ENCODE measurements around the gene DDAH2.
A peak's percentile ranks its signal among the peaks of the same experiment; 100 is the strongest.

Gene DDAH2

DNA sequence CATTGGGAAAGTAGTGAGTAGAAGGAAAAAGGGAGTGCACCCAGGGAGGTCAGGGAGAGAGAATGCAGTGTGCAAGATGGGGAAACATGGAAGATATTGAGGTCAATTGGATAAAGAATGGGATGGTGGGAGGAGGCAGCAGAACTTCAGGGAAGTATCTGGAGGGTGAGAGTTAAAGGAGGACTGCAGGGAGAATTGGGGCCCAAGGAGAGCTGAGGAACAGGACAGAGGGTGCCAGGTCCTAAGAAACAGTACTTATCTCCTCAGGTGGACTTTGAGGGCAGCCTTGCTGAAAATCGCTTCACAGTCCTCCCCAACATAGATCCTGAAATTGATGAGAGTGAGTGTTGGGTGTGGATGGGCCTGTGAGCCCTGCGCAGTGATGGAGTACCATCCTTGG lies 29.2 kb upstream of the DDAH2 start:
- DNase-seq, result no peak

- DNase-seq, result no peak
These were observed 23.7 kb upstream of the DDAH2 start for GRCh38 chr6:31752739-31753319.

- DNase-seq, result no peak
These were observed 21.4 kb upstream of the DDAH2 start for GRCh38 chr6:31750411-31751022.

DNA sequence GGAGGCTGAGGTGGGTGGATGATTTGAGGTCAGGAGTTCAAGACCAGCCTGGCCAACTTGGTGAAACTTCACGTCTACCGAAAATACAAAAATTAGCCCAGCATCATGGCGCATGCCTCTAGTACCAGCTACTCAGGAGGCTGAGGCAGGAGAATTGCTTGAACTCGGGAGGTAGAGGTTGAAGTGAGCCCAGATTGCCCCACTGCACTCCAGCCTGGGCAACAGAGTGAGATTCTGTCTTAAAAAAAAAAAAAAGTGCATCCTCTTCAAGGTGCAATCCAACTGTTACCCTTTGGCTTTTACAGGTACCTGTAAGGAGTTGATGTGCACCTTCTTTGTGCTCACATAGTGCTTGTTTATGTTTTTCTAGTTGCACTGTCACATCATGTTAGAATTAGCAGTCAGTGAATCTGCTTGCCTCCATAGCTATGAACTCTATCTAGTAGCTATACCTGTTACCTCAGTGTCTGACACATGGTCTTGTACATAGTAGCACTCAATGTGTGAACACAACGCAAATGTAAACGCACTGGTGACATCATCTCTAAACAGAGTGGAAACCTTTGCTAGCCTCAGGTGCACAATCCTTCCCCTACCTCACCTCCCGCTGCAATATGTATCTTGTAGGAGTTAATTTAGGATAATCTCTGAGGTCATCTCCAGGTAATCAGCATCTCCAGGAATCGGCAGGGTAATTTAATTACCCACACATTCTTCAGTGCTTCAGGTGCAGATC lies 20.4 kb upstream of the DDAH2 start:
- DNase-seq, result no peak

DNA sequence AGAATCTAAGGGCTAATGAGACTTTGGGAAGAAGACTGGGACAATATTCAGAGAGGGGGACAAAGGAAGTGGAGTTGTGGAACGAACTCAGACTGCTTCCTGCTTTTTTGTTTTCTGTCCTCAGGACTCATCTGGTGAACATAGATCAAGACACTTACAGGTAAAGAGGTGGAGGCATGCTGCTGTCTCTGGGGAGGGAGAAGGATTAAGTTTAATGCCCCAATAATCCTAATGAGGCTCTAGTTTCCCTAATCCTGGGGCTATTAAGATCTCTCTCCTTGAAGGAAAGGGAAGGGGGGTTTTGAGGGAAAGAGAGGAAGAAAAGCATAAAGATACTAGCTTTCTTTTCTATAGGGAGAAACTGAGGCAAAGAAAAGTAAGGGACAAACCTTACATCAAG lies 15.3 kb upstream of the DDAH2 start:
- DNase-seq, result no peak

DNA sequence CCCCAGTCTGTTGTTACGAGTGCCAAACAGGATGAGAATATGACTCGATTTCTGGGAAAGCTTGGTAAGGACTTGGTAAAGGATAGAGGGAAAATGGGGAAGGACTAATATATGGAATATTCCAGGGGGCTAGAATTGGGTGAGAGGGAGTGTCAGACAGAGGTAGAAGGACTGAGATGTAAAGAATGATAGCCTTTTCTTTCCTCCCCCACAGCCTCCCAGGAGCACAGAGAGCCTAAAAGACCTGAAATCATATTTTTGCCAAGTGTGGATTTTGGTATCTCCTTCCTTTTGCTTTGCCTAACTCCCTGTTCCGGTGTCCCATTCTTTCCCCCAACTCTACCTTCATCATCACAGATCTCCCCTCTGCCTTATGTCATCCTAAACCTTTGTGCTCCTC lies 13.8 kb upstream of the DDAH2 start:
- no peak for DNase-seq

DNA sequence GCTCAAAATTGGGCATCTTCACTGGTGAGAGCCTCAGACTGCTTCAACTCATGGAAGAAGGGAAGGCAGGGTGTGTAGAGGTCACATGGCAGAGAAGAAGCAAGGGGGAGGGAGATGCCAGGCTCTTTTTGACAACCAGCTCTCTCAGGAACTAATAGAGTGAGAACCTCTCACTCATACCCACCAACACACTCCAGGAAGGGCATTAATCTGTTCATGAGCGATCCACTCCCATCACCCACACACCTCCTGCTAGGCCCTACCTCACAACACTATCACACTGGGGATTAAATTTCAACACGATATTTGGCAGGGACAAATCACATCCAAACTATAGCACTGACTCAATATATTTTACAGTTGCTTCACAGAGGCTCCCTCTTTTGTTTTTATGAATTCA lies 12.7 kb upstream of the DDAH2 start:
- DNase-seq, result no peak

GRCh38 chr6:31740397-31741223 lies 11.5 kb upstream of the DDAH2 start:
- DNase-seq, result peak; percentile 69

GRCh38 chr6:31739639-31740396 lies 10.7 kb upstream of the DDAH2 start, which contains the start of gene MSH5:
Gene MSH5 (plus strand): TSS chr6:31740005. CDS start chr6:31740467, 462 bp downstream.
- peak; percentile 100 for DNase-seq

DNA sequence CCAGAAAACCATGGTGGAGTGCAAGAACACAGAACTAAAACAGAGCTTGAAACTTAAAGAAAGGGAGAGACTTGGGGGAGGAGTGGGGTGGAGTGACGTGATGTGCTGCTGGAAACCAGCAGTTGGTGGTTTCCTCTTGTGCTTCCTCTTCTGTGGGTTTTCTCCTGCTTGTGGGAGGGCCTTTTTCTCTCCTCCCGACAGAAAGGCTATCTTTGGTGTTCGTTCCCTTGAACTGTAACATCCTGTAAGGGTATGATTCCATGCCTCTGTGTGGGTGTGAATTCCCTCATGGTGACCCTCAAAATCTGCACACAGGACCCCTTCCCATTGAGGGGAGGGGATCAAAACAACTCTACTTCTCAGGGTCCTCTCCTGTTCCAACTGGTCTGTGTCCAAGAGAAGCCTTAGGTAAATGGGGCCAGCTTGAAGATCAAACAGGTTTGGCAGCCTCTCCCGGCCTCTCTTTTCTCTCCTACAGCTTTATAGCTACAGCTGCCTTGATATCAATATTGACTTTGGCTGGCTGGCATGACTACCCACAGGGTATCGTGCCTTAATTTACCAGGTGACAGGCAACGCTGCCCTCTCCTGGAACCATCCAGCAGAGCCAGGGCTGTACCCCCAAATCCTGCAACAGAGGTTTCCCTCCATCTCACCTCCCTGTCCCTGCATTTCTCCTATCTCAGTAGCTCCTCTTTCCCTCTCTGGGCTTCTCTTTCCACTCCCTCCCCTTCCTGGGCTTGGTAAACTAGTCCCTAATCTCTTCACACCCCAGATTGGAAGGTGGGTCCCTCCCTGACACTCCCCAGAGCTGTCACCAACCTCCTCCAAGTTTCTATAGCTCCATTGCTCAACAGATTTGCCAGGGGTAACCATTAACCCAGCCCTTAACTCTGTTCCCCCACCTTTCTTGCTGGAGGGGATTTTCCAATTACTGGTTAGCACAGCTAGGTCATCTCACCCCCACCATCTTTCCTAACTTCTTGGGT lies 9.2 kb upstream of the DDAH2 start:
- peak; percentile 99 for DNase-seq

DNA sequence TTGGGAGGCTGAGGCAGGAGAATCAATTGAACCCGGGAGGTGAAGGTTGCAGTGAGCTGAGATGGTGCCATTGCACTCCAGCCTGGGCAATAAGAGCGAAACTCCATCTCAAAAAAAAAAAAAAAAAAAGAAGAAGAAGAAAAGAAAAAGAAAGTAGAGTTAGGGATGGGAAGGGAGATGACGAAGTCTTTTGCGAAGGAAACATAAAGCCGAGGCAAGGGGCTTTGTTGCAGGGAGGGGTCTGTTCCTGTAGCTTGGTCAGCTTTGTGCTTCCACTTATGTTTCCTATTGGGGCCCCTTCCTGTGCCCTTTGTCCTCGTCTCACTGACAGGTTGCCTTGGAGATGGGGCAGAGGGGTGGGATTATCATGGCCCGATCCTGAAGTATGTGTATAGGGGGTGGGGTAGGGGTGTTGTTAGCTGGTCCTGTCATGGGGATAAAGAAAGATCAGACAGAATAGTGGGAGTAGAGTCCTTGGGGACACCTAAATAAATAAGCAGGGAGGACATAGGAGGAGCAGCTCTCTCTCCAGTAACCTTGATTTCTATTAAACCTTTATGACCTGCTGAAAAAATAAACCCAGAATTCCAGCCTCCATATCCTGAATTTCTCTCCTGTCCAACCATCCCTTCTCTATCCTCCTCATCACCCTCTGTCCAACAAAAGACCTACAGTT lies 8.4 kb upstream of the DDAH2 start:
- peak; percentile 81 for DNase-seq

- no peak for DNase-seq
These were observed 7.7 kb upstream of the DDAH2 start for GRCh38 chr6:31736768-31737314.

DNA sequence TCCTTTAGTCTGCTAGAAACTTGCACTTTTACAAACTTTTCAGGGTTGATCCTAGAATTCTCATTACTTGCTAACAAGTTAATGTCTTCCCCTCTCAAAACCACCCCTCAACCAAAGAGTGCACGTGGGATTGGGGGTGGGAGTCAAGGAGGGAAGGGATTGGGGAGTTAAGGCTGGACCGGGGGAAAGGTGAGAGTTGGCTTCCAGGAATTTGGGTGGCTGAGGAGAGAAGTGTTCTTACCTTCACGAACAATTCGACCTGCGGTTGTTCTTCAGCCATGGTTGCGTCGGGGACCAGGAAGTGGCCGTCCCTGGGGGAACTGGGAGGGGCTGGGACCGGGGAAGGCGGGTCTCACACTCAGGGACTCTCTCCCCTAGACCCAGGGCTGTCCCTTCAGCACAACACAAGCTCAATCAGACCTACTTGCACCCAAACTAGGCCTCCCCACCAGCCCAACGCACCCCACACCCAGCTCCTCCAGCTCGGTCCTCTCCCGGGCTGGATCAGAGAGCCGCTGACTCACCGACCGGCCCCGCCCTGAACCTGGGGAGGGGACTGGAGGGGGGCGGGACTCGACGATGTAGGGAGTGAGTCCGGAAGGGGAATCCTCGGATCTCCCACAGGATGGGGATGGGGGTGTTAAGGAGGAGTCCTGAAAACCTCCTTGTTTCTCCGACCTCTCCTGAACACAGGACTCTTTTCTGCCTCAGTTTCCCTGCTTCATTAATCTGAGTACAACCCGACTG lies 7.1 kb upstream of the DDAH2 start, which contains the start of gene CLIC1:
CLIC1 (minus strand) TSS at position 510 of the 747 bp plus-strand sequence; CDS start at position 280, 230 bp downstream.
- peak; percentile 97 for DNase-seq

DNA sequence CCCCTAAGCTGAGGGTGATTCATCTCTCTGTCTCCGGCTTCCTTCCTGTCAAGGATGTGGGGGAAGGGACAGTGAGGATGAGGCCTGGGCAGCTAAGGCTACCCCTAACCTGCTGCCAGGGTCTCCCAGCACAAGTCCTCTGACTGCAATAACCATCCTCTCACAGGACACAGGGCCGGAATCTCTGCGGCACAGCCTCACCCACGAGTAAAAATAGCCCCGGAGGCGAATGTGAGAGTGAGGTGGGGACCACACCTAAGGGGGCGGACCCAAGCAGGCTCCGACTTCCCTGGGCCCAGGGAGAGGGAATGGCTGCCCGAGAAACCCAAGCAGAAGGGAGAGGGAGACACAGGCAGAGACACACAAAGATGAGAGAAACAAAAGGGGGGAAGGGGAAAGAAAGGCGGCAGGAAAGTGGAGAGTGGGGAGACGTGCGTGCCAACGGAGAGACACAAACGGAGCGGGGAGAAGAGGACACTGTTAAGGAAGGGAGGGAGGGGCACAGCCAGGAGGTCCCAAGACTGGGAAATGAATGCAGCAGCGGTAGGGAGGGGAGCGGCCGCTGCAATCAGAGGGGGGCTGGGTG lies 5.8 kb upstream of the DDAH2 start:
- no peak for DNase-seq

- DNase-seq, result no peak
These were observed 5.2 kb upstream of the DDAH2 start for GRCh38 chr6:31734247-31734820.

GRCh38 chr6:31733734-31734133 lies 4.6 kb upstream of the DDAH2 start:
- DNase-seq, result no peak

DNA sequence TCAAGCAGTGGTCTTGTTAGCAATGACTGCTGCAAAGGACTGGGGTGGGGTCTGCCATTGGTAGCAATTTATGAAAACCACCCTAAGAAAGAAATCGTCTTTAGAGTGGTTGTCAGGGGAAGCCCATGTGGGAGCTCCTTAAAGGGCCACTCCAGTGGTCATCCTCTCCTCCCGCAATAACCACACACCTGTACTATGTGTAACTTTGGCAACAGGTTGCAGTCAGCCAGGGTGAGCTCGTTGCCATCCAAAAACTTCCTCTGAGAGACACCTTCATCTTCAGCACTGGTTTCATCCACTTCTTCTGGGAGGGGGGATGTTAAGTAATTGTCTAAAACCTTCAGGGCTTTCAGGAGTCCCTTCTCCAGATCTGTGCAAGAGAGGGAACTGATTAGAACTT lies 2.9 kb upstream of the DDAH2 start:
- DNase-seq, result no peak

DNA sequence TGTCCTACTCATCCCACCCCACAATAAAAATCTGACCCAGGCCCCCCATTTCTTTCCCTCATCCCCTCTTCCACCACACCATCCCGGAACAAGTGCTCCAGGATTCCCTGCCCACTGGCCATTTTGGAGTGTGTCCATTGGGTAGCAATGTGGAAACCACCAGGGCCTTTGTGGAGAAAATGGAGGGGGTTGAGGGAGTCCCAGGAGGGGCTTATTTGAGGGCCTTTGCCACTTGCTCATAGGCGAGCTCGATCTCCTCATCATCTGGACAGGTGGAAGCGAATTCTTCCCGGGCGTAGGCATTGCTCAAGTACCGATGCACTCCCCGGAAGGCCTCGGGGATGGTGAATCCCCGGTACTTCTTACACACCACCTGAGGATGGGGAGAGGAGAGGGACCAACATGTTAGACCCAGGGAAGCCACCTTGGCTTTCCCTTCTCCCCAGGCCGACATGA lies 1.6 kb upstream of the DDAH2 start:
- DNase-seq, result no peak
